NT2/D1 (cell line): ENCODE measurements around the gene FGFR3.
A peak's percentile ranks its signal among the peaks of the same experiment; 100 is the strongest.

Experiments used
- DNase-seq: peaks from one replicate; pipeline ENCODE4 v3.0.0-alpha.2; 2011; ENCODE audit warnings: low read depth, low spot score
- H3K27me3 ChIP-seq: 2 replicates; pipeline ENCODE4 v1.6.0; 2011; ENCODE audit warnings: mild to moderate bottlenecking; ENCODE audit not compliant: insufficient read length, insufficient read depth
- H3K36me3 ChIP-seq: 2 replicates; pipeline ENCODE4 v1.6.1; 2011; ENCODE audit warnings: mild to moderate bottlenecking, low read length, mixed read lengths; ENCODE audit not compliant: insufficient read depth, insufficient read length
- H3K4me1 ChIP-seq: 2 replicates; pipeline ENCODE4 v1.5.1; 2011; ENCODE audit not compliant: insufficient read depth, insufficient read length
- H3K4me3 ChIP-seq: 2 replicates; pipeline ENCODE4 v1.5.1; 2011; ENCODE audit warnings: low read depth; ENCODE audit not compliant: insufficient read length
- H3K9ac ChIP-seq: 2 replicates; pipeline ENCODE4 v1.6.0; 2011; ENCODE audit warnings: low read depth; ENCODE audit not compliant: insufficient read length
- H3K9me3 ChIP-seq: 2 replicates; pipeline ENCODE4 v1.5.1; 2011; ENCODE audit warnings: mild to moderate bottlenecking, low read length; ENCODE audit not compliant: insufficient read depth
- SUZ12 ChIP-seq: IDR thresholded peaks from 2 replicates; pipeline ENCODE4 v1.6.1; 2011; ENCODE audit not compliant: insufficient read length, insufficient read depth; ENCODE audit errors: extremely low read depth
- YY1 ChIP-seq: IDR thresholded peaks from 2 replicates; pipeline ENCODE4 v1.6.1; 2011; ENCODE audit not compliant: insufficient read length, insufficient read depth
- ZNF274 ChIP-seq: IDR thresholded peaks from 2 replicates; pipeline ENCODE4 v1.6.1; 2011; ENCODE audit warnings: mild to moderate bottlenecking, low read depth, low read length

Gene FGFR3

DNA sequence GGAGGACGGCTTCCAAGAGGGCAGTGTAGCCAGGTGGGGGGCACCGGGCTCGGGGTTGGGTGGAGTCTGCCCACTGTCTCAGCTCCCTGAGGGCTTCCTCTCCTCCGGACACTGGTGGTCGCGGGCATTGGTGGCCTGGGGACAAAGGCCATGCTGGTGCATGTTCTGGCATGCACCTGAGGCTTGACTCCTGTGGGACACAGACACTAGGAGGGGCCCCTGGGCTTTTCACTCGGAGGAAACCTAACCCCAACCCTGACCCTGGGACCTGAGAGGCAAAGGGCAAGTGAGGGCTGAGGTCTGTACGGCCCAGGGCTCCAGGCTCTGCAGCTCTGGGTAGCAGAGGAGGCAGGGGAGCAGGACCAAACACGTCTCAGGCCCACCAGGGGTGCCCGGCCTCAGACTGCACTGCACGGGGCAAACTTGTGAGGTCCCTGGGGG is 22.3 kb upstream of the FGFR3 start:
- Histone ChIP-seq H3K36me3 (no peaks in the 10 kb centered on the region), H3K9ac (peak overlapping the region; percentile 54), H3K9me3 (no peaks in the 10 kb centered on the region), H3K4me1 (peaks cover 54% of the 10 kb centered on the region), H3K4me3 (no peak overlapping the region), H3K27me3 (no peaks in the 10 kb centered on the region)
- no peak for DNase-seq
- TF ChIP-seq ZNF274 = no peak
- TF ChIP-seq SUZ12 = no peak
- no peak for TF ChIP-seq YY1

- no peak for TF ChIP-seq YY1
- TF ChIP-seq SUZ12 = no peak
- no peak for TF ChIP-seq ZNF274
- Histone ChIP-seq H3K9me3 (no peaks in the 10 kb centered on the region), H3K36me3 (no peaks in the 10 kb centered on the region), H3K4me1 (peaks cover 54% of the 10 kb centered on the region), H3K9ac (peak overlapping the region; percentile 54), H3K27me3 (no peaks in the 10 kb centered on the region), H3K4me3 (no peak overlapping the region)
- DNase-seq = no peak
Measured at GRCh38 chr4:1771555-1772305, 21.4 kb upstream of the FGFR3 start.

DNA sequence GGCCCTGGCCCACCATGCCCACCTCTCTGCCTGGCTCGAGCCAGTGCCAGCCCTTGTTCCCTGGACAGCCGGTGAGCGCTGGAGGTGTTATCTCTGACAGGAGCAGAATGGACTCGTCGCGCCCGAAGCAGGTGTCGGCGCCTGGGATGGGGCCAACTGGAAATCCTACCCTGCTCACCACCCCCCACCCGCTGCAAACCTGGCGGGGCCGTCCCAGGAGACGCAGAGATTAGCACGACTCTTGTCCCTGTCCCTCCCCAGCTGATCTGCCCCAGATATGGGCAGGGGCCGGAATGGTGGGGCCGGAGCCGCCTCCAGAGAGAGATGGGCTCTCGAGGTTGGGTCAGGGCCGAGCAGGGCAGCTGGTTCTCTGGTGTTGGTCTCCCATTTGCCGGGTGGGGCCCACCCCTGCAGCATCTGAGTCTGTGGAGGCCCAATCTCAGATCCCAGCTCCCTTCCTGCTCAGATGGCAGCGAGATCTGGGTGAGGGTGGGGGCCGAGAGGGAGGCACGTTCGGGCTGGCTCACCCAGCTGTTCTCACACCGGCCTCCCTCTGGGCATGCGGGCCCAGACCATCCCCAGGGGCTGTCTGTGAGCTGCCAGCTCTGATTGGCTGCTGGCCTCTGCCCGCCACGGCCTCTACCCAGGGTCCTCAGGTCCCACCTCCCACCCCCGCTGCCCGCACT is 20.1 kb upstream of the FGFR3 start:
- Histone ChIP-seq H3K4me3 (no peak overlapping the region), H3K4me1 (peaks cover 62% of the 10 kb centered on the region), H3K27me3 (no peaks in the 10 kb centered on the region), H3K9me3 (no peaks in the 10 kb centered on the region), H3K9ac (peak overlapping the region; percentile 42), H3K36me3 (no peaks in the 10 kb centered on the region)
- no peak for DNase-seq
- TF ChIP-seq ZNF274 = no peak
- TF ChIP-seq SUZ12 = no peak
- TF ChIP-seq YY1 = no peak

DNA sequence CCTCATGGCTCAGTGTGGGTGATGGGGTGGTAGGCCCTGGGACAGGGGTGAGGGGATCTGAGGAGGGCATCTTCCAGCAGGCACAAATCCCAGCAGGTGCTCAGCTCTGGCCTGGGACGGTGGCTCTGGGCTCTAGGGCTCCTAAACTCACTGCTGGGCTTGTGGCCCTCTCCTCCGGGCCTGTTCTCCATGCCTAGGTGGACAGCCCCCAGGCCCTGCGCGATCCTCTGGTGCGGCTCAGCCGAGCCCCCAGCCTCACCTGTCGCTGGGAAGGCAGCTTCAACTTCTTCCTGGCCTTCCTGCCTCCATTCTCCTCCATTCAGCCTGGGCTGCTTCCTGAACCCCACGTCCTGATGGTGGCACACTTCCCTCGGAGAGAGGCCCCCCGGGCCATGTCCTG is 19.3 kb upstream of the FGFR3 start:
- peaks cover 59% of the 10 kb centered on the region for H3K4me1 ChIP-seq
- no peaks in the 10 kb centered on the region for H3K27me3 ChIP-seq
- DNase-seq = no peak
- H3K4me3 ChIP-seq = no peak overlapping the region
- TF ChIP-seq YY1 (no peak), SUZ12 (no peak), ZNF274 (no peak)
- H3K36me3 ChIP-seq = no peaks in the 10 kb centered on the region
- H3K9me3 ChIP-seq = no peaks in the 10 kb centered on the region
- peak overlapping the region; percentile 50 for H3K9ac ChIP-seq

DNA sequence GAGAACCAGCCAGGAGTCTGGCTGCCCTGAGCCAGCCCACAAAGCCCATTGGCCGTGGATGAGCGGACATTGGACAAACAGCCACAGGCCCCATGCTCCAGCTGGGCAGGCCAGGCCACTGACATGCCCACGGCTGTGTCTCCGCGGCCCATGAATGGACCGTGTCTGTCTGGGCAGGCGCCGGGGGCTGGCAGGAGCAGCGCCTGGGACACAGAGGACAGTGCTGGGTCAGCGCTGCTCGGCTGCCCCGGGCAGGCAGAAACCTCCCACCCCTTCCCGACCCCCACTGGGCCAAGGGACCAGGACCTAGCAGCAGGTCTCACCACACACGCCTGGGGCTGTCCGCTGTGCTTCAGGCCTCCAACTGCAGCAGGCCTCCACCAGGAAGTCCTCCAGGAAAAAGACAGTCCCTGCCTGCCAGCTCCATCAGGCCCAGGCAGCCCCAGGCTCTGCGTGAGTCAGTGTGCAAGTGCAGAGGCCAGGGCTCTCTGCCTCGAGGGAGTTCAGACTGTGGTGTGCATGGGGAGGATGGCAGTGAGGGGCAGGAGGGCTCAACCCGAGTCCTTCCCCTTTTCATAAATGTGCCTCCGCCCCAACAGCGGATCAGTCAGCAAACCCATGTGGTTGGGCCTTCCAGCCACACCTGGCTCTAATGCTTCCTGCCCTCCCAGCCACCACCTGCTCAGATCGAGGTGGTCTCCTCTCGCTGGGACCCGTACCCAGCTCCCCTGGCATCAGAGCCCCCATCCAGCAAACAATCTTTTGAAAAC is 17.2 kb upstream of the FGFR3 start:
- DNase-seq = no peak
- Histone ChIP-seq H3K27me3 (no peaks in the 10 kb centered on the region), H3K9me3 (no peaks in the 10 kb centered on the region), H3K36me3 (no peaks in the 10 kb centered on the region), H3K9ac (peak overlapping the region; percentile 92), H3K4me3 (peak overlapping the region; percentile 1), H3K4me1 (peaks cover 74% of the 10 kb centered on the region)
- TF ChIP-seq YY1 (no peak), SUZ12 (no peak), ZNF274 (no peak)

DNA sequence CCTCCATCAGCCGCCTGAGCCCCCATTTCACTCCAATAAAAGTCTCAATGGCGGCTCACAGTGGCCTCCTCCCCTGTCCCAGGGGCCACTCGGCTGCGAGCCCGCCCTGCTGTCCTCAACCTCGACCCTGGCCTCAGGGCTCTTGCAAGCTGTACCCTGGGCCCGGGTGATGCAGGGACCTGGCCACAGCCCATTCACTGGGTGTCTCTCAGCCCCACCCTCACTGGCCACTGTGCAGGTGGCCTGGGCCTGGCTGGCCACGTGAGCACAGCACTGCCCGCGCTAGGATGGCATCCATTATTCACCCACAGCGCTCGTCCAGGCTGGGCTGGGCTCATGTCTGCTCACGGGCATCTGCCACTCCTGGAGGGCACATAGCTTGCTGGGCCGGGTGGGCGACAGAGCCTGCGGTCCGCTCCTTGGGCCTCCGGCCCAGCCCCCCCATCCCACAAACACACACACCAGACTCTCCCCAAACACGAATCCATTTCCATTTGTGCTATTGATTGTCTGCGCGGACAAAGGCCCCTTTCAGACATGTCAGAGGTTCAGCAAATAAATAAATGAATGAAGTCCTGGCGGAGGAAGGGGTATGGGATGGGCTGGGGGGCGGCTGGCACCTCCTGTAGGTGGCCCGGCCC is 16.5 kb upstream of the FGFR3 start:
- no peak for TF ChIP-seq ZNF274
- TF ChIP-seq SUZ12 = no peak
- no peak for TF ChIP-seq YY1

More for the DNA sequence above, 16.5 kb upstream of the FGFR3 start:
- no peaks in the 10 kb centered on the region for H3K9me3 ChIP-seq
- DNase-seq = no peak
- H3K9ac ChIP-seq = peak overlapping the region; percentile 92
- H3K27me3 ChIP-seq = no peaks in the 10 kb centered on the region
- no peaks in the 10 kb centered on the region for H3K36me3 ChIP-seq
- peak overlapping the region; percentile 39 for H3K4me3 ChIP-seq
- H3K4me1 ChIP-seq = peaks cover 68% of the 10 kb centered on the region
